NB4 (cell line): Measurements from ENCODE around the gene GLT1D1.

Experiments
- DNase-seq: peaks from one replicate; pipeline ENCODE4 v3.0.0; 2010; ENCODE audit warnings: low read depth
- H3K4me3 ChIP-seq: one replicate; pipeline ENCODE4 v1.5.1; 2011; ENCODE audit warnings: mild to moderate bottlenecking, low read depth, low read length, moderate library complexity
- MYC ChIP-seq: IDR thresholded peaks from 2 replicates; pipeline ENCODE4 v1.6.1; 2011; ENCODE audit warnings: low read depth, low read length
- POLR2A ChIP-seq: IDR thresholded peaks from 2 replicates; pipeline ENCODE4 v1.6.1; 2011; ENCODE audit warnings: mild to moderate bottlenecking; ENCODE audit not compliant: insufficient read length; ENCODE audit errors: extremely low read depth
- TF ChIP-seq, protein P1 (sequence below): IDR thresholded peaks from one replicate; pipeline ENCODE4 v1.5.1; 2012; ENCODE audit warnings: low read depth, low read length
- TF ChIP-seq, protein P2 (sequence below): IDR thresholded peaks from 2 replicates; pipeline ENCODE4 v1.6.1; 2011; ENCODE audit warnings: low read depth, low read length

GLT1D1 gene

DNA sequence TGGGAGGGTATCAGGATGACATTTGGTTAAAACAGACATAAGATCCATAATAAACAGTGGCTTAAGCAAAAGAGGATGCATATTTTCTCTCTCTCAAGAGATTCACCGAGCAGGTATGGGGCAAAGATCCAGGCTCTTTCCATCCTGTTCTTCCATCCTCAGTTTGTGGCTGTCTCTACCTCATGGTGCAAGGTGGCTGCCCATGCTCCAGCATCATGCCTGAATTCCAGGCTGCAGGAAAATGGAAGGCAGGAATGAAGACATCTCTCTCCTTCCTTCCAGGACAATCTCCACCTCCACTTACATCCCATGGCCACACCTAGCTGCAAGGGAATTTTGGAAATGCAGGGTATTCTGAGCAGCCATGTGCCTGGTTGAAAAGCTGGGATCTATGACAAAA is 136.0 kb downstream of the GLT1D1 start:
- H3K4me3 ChIP-seq, result no peak overlapping the region
- DNase-seq, result no peak
- TF ChIP-seq POLR2A (no peak), MYC (no peak)
- TF ChIP-seq, protein P1, sequence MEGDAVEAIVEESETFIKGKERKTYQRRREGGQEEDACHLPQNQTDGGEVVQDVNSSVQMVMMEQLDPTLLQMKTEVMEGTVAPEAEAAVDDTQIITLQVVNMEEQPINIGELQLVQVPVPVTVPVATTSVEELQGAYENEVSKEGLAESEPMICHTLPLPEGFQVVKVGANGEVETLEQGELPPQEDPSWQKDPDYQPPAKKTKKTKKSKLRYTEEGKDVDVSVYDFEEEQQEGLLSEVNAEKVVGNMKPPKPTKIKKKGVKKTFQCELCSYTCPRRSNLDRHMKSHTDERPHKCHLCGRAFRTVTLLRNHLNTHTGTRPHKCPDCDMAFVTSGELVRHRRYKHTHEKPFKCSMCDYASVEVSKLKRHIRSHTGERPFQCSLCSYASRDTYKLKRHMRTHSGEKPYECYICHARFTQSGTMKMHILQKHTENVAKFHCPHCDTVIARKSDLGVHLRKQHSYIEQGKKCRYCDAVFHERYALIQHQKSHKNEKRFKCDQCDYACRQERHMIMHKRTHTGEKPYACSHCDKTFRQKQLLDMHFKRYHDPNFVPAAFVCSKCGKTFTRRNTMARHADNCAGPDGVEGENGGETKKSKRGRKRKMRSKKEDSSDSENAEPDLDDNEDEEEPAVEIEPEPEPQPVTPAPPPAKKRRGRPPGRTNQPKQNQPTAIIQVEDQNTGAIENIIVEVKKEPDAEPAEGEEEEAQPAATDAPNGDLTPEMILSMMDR, result no peak
- TF ChIP-seq, protein P2, sequence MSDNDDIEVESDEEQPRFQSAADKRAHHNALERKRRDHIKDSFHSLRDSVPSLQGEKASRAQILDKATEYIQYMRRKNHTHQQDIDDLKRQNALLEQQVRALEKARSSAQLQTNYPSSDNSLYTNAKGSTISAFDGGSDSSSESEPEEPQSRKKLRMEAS, result no peak

DNA sequence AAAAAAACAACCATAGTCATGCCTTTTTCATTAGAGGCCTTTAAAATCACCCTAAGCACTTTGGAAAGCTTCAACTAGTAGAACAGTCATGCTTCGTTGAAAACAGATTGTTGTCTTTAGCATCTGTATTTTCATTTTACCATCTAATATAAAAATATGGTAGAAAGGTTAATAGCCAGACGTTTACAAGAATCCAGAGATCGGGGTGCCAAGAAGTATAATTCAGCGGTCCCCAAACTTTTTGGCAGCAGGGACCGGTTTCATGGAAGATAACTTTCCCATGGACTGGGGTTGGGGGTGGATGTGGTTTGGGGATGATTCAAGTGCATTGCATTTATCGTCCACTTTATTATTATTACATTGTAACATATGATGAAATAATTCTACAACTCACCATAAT is 138.4 kb downstream of the GLT1D1 start:
- DNase-seq, result no peak
- no peak overlapping the region for H3K4me3 ChIP-seq
- TF ChIP-seq POLR2A (no peak), MYC (no peak)
- TF ChIP-seq, protein P2, result no peak
- TF ChIP-seq, protein P1, result no peak

DNA sequence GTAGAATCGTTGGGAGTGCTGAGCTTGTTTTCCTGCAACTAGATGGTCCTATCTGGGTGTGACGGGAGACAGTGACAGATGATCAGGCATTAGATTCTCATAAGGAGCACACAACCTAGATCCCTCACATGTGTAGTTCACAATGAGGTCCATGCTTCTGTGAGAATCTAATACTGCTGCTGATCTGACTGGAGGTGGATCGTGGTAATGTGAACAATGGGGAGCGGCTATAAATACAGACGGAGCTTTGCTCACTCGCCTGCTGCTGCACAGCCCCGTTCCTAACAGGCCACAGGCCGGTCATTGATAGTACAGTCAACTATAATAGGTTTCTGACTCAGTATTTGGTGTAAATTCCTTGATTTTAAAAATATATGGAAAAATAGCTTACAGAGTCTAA is 138.8 kb downstream of the GLT1D1 start:
- DNase-seq, result no peak
- H3K4me3 ChIP-seq, result no peak overlapping the region
- TF ChIP-seq, protein P1, result no peak
- TF ChIP-seq, protein P2, result no peak
- TF ChIP-seq MYC, result no peak
- TF ChIP-seq POLR2A, result no peak

DNA sequence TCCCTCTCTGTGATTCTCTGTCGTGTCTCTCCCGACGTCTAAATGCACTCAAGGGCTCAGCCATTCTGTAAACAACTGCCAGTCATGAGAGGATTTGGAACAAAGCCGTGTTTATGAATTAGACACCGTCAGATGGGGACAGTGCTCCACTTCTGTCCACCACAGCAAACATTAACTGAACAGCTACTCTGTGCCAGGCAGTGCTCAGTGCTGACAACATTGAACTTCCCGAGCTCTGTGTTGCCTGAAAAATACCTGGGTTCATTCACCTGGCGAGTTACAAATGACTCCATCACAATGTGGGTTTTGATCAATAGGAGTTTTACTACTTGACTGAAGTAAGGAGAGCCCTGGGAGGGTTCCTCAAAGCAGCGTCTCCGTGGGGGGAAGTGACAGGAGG is 139.3 kb downstream of the GLT1D1 start:
- TF ChIP-seq, protein P2, result no peak
- TF ChIP-seq POLR2A, result no peak
- TF ChIP-seq MYC, result no peak
- TF ChIP-seq, protein P1, result no peak
- no peak for DNase-seq
- H3K4me3 ChIP-seq, result no peak overlapping the region

DNA sequence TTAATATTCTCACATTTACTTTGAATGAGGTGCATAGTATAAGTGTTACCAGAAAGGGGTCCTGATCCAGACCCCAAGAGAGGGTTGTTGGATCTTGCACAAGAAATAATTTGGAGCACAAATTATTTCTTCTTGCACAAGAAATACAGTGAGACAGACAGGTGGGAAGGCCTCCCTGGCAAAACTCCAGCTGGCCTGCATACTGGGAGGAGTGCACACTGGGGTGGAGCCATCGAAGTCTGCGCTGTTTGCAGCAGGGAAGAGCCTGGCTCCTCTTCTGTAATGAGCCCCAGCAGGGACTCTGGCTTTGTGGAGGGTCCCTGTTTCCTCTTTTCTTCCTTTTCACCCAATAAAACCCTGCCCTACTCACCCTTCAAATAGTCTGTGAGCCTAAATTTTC is 141.6 kb downstream of the GLT1D1 start:
- no peak overlapping the region for H3K4me3 ChIP-seq
- no peak for DNase-seq
- TF ChIP-seq MYC (no peak), POLR2A (no peak)
- TF ChIP-seq, protein P2, result no peak
- TF ChIP-seq, protein P1, result no peak

DNA sequence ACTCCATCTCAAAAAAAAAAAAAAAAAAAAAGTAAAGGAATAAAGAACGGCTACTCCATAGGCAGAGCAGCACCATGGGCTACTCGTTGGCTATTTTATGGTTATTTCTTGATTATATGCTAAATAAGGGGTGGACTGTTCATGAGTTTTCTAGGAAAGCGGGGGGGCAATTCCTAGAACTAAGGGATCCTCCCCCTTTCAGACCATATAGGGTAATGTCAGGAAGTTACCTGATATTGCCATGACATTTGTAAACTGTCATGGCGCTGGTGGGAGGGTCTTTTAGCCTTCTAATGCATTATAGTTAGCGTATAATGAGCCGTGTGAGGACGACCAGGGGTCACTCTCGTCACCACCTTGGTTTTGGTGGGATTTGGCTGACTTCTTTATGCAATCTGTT is 142.3 kb downstream of the GLT1D1 start:
- no peak for TF ChIP-seq POLR2A
- no peak for TF ChIP-seq MYC
- TF ChIP-seq, protein P2, result no peak
- H3K4me3 ChIP-seq, result no peak overlapping the region
- DNase-seq, result no peak
